ENCODE data around the gene CNGA3. TPM values are rescaled to one million over a fixed set of nuclear protein-coding genes. Genes with fewer than 3 reads are reported as not detected.

Gene CNGA3
- total and polyA plus RNA-seq, 10 of the 15 experiments (the other 5 are each of a cell fraction or from before 2014, with no cell fraction given) = not detected

- no peak overlapping the region for H3K27ac ChIP-seq (ENCODE audit: control insufficient read depth, insufficient read depth)
- peaks cover 2 to 3% of the 10 kb centered on the region in 2 experiments; a peak in 3 of 4 replicates for H3K27me3 ChIP-seq (replicated peaks in 1 of 2; ENCODE audit: control insufficient read depth in 2 of 2, insufficient read depth in 2 of 2, low read length in 1 of 2)
- H2AFZ ChIP-seq (ENCODE audit: control insufficient read depth, low read depth, low read length) = no peak overlapping the region
- TF ChIP-seq SREBF2 (IDR thresholded peaks at IDR 0.05; ENCODE audit: low read length) = no peak
- TF ChIP-seq KLF5 (IDR thresholded peaks at IDR 0.05; ENCODE audit: partially characterized antibody) = no peak
- no peak for TF ChIP-seq SMAD5 (IDR thresholded peaks at IDR 0.05; ENCODE audit: low read depth)
- no peak for TF ChIP-seq ZNF24 (IDR thresholded peaks at IDR 0.05)
- TF ChIP-seq E2F8 (IDR thresholded peaks at IDR 0.05; ENCODE audit: low read depth, partially characterized antibody) = no peak
- TF ChIP-seq, protein P1, sequence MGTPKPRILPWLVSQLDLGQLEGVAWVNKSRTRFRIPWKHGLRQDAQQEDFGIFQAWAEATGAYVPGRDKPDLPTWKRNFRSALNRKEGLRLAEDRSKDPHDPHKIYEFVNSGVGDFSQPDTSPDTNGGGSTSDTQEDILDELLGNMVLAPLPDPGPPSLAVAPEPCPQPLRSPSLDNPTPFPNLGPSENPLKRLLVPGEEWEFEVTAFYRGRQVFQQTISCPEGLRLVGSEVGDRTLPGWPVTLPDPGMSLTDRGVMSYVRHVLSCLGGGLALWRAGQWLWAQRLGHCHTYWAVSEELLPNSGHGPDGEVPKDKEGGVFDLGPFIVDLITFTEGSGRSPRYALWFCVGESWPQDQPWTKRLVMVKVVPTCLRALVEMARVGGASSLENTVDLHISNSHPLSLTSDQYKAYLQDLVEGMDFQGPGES (IDR thresholded peaks at IDR 0.05) = no peak
- no peak for TF ChIP-seq JUNB (IDR thresholded peaks at IDR 0.05)
- TF ChIP-seq CBX5 (IDR thresholded peaks at IDR 0.05; ENCODE audit: low read depth) = no peak
- no peak for TF ChIP-seq ZNF687 (IDR thresholded peaks at IDR 0.05)
- no peak for TF ChIP-seq DPF2 (IDR thresholded peaks at IDR 0.05)
- no peak for TF ChIP-seq HDAC2 (IDR thresholded peaks at IDR 0.05)
- TF ChIP-seq, protein P2, sequence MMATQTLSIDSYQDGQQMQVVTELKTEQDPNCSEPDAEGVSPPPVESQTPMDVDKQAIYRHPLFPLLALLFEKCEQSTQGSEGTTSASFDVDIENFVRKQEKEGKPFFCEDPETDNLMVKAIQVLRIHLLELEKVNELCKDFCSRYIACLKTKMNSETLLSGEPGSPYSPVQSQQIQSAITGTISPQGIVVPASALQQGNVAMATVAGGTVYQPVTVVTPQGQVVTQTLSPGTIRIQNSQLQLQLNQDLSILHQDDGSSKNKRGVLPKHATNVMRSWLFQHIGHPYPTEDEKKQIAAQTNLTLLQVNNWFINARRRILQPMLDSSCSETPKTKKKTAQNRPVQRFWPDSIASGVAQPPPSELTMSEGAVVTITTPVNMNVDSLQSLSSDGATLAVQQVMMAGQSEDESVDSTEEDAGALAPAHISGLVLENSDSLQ (IDR thresholded peaks at IDR 0.05) = no peak
- TF ChIP-seq SMAD1 (IDR thresholded peaks at IDR 0.05; ENCODE audit: low read depth, partially characterized antibody) = no peak
- ATAC-seq = no peak
- FAIRE-seq = no peak
- no peaks in the 10 kb centered on the region for H3K36me3 ChIP-seq (ENCODE audit: control insufficient read depth in 2 of 2, insufficient read depth in 2 of 2, low read length in 1 of 2)
- H3K9me3 ChIP-seq (replicated peaks; ENCODE audit: control insufficient read depth, insufficient read depth, low read length) = no peaks in the 10 kb centered on the region
- BruUV-seq (replicated peaks) = no TSS peak
- in situ Hi-C loops (cut with MboI) = no loop called here
- no peaks in the 10 kb centered on the region for H3K79me2 ChIP-seq (ENCODE audit: control insufficient read depth, insufficient read depth, low read length)
- no peaks in the 10 kb centered on the region for H3K4me1 ChIP-seq (ENCODE audit: control insufficient read depth, insufficient read depth, low read length)
- intact Hi-C loops (cut with micrococcal nuclease; ENCODE audit: unreplicated experiment) = no loop called here
- ChIA-PET RAD21 (ENCODE audit: unreplicated experiment) (no interaction called here), POLR2A (no interaction called here), CTCF (interaction anchor here (0.9 kb wide), 1 partner anchor 283 kb away, joined by 3 read pairs; no protein-coding TSS in a partner anchor), SMC1A (ENCODE audit: uncharacterized antibody, unreplicated experiment) (interaction anchor here (0.7 kb wide), 1 partner anchor 466 kb away, joined by 3 read pairs; no protein-coding TSS in a partner anchor)
- H3K9ac ChIP-seq (ENCODE audit: control insufficient read depth, insufficient read depth, low read length) = no peak overlapping the region
- H3K4me3 ChIP-seq = no peak overlapping the region
- no peaks in the 10 kb centered on the region for H4K20me1 ChIP-seq (ENCODE audit: control insufficient read depth, insufficient read depth)
- no peak overlapping the region for H3K4me2 ChIP-seq (ENCODE audit: control insufficient read depth, insufficient read depth)
- DNase-seq (ENCODE audit: low read depth, low spot score) = no peak
- 13% methylated on average over 4 of the region's 4 CpGs for WGBS (ENCODE audit: insufficient coverage, insufficient replicate concordance, low lambda C conversion rate, missing lambda C conversion rate)
Observed at GRCh38 chr2:98334439-98335078, 11.7 kb upstream of the CNGA3 start.
